HTR-8/SVneo (cell line): Measurements from ENCODE around the gene PDILT.
"Not testable (repeated sequence)": the region's sequence is repeated elsewhere in the genome, so short reads cannot be mapped to it uniquely, and the experiment has no call there.

Experiments used
- DNase-seq: peaks from one replicate; pipeline ENCODE4 v3.0.0; 2011; ENCODE audit warnings: low spot score, mixed read lengths; ENCODE audit not compliant: insufficient read length
- FAIRE-seq: peaks from 2 replicates; lab custom pipeline; 2011; peaks lifted over from hg19 to GRCh38; lab: Jason Lieb, UNC

PDILT gene, protein sequence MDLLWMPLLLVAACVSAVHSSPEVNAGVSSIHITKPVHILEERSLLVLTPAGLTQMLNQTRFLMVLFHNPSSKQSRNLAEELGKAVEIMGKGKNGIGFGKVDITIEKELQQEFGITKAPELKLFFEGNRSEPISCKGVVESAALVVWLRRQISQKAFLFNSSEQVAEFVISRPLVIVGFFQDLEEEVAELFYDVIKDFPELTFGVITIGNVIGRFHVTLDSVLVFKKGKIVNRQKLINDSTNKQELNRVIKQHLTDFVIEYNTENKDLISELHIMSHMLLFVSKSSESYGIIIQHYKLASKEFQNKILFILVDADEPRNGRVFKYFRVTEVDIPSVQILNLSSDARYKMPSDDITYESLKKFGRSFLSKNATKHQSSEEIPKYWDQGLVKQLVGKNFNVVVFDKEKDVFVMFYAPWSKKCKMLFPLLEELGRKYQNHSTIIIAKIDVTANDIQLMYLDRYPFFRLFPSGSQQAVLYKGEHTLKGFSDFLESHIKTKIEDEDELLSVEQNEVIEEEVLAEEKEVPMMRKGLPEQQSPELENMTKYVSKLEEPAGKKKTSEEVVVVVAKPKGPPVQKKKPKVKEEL

DNA sequence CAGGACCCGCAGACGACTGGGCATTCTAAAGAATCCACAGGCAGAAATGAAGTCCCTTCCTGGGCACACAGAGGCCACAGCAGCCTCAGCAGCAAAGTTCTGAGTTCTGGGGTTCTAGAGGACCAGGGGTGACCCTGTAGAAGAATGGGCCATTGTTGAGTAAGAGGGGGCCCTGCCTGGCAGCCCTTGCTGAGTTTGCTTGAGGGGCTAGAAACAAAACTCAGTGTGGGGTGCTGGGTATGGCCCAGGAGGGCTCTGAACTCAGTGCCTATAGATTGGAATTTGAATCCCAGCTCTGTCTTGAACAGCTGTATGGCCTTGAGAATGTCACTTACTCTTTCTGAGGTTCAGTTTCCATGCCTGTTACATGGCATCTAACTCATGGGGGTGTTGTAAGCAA lies at the start of gene PDILT:
TSS of gene PDILT (minus strand) at position 101 of the 400 bp plus-strand sequence. CDS start 5,437 bp downstream, outside the sequence.
- FAIRE-seq (no peak), DNase-seq (no peak)

- not testable (repeated sequence) for FAIRE-seq
These were observed 49.1 kb upstream of the PDILT start for GRCh38 chr16:20453633-20454032.

GRCh38 chr16:20451364-20451763 lies 46.8 kb upstream of the PDILT start, which contains the start of gene ACSM2A:
TSS of gene ACSM2A (plus strand) at chr16:20451521. CDS start at chr16:20460115, 8,594 bp downstream.
- DNase-seq, FAIRE-seq: not testable (repeated sequence)

More at GRCh38 chr16:20453633-20454032, 49.1 kb upstream of the PDILT start:
- not testable (repeated sequence) for DNase-seq

GRCh38 chr16:20446652-20447393 lies 42.3 kb upstream of the PDILT start:
- DNase-seq: not testable (repeated sequence)
- FAIRE-seq: peak; percentile 4

DNA sequence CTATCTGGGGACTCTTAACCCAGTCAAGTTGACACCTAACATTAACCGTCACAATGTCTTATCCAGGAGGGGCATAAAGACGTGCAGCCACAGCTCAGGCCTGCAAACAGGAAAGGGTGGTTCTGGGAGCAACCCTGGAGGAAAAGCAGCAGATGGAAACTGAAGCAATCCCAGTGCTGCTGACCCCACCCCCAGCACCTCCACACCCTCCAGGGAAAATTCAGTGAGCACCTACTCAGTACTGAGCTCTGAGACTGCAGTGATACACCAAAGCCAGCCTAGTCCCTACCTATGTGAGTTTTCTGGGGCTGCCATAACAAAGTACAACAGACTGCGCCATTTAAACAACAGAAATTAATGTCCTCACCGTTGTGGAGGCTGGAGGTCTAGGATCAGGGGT lies 37.3 kb upstream of the PDILT start:
- DNase-seq, FAIRE-seq: not testable (repeated sequence)

- no peak for FAIRE-seq
- no peak for DNase-seq
These were observed 36.7 kb upstream of the PDILT start for GRCh38 chr16:20441191-20441590.

DNA sequence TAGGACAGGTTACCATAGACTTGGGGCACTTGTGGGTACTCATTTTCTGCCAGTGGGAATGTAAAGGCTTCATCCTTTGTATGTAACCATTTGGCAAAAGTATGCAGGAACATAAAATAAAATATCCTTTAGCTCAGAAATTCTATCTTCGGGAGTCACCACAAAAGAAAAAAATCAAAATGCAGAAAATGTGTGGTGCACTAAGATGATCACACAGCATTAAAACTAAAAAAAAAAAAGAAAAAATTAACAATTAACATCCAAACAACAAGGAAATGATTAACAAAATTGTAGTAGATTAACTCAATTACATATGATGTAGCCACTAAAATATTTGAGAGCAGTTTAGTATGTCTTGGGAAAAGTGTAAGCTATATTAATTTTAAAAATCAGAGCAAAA lies 36.2 kb upstream of the PDILT start:
- FAIRE-seq: not testable (repeated sequence)

DNA sequence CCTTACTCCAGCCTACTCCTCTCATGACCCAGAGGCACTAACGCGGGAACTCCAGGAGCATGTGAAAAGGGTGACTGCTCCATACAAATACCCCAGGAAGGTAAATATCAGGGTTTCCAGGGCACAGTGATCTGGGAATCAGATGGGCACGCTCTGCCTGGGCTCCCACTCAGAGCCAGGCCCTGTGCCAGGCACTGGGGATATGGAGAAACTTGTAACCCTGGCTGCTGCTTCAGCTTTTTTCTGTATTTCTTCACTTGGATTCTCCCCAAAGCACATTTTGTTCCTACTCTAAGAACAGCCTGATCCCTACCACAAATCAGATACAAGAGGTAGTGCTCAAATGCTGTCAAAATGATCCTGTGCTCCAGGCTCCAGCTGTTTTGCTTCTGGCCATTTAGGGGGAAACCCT lies 35.3 kb upstream of the PDILT start:
- not testable (repeated sequence) for FAIRE-seq, DNase-seq

More for the DNA sequence above, 36.2 kb upstream of the PDILT start:
- not testable (repeated sequence) for DNase-seq

- not testable (repeated sequence) for FAIRE-seq, DNase-seq
These were observed 34.4 kb upstream of the PDILT start for GRCh38 chr16:20438950-20439349.

DNA sequence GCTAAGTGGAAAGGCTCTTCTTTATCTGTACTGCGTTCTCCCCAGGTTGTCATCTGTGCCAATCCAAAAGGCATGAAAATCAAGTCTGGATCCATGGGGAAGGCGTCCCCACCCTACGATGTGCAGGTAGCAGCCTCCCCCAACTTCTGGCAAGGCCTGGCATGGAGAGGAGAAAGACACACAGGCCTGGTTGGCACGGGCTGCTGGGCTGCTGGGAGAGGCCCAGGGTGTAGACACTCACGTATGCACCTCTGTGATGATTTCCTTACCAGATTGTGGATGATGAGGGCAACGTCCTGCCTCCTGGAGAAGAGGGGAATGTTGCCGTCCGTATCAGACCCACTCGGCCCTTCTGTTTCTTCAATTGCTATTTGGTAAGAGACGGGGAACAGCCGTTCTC lies 26.4 kb upstream of the PDILT start:
- DNase-seq (no peak), FAIRE-seq (no peak)

- DNase-seq, FAIRE-seq: not testable (repeated sequence)
These were observed 25.9 kb upstream of the PDILT start for GRCh38 chr16:20430480-20430879.

DNA sequence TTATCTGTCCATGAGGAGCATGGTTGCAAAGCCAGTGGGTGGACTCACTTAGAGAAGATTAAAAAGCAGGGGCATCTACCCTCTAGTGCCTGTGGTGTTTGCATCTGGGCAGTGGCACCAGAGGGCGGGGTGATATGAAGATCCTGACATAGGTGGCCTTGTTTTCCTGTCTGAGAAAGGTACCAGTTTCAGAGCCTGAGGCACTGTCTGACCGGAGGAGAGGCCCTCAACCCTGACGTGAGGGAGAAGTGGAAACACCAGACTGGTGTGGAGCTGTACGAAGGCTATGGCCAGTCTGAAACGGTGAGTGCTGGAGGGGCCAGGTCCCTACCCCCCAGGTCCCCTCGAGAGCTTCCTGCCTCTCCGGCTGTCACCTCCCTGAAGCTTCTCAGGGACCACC lies 25.0 kb upstream of the PDILT start:
- FAIRE-seq, DNase-seq: not testable (repeated sequence)

GRCh38 chr16:20427401-20427797 lies 22.9 kb upstream of the PDILT start:
- not testable (repeated sequence) for FAIRE-seq, DNase-seq

GRCh38 chr16:20424129-20424866 lies 19.8 kb upstream of the PDILT start:
- FAIRE-seq: no peak
- no peak for DNase-seq

GRCh38 chr16:20423772-20424128 lies 19.2 kb upstream of the PDILT start:
- not testable (repeated sequence) for DNase-seq, FAIRE-seq

DNA sequence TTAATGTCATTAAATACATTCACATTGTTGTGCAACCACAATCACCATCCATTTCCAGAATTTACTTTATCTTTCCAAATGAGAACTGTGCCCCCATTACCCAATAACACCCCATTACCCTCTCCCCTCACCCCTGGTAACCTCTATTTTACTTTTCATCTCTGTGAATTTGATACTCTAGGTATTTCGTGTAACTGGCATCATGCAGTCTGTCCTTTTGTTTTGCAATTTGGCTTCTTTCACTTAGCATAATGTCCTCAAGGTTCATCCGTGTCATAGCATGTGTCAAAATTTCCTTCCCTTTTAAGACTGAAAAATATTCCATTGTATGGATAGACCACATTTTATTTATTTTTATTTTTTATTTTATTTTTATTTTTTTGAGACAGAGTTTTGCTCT lies 17.2 kb upstream of the PDILT start:
- DNase-seq, FAIRE-seq: not testable (repeated sequence)

- not testable (repeated sequence) for DNase-seq, FAIRE-seq
These were observed 14.6 kb upstream of the PDILT start for GRCh38 chr16:20419093-20419492.

DNA sequence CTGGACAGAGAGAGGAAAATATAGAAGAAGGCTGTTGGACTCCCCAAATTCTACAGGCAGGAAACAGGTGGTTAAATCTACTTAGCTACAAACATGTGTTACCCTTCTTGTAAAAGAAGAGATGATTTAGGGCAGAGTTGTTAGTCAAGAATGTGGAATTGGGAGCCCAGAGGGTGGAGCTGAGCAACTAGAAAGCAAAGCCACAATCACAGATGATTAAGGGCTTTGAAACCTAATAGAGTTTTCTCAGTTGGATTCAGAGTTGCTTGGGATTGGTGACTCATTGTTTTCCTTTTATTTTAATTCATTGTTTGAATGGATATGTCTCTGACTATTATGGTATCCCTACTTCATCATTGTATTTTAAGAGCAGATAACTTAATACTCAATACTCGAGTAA lies 11.0 kb upstream of the PDILT start:
- no peak for DNase-seq
- no peak for FAIRE-seq

- no peak for FAIRE-seq
- no peak for DNase-seq
These were observed 6.5 kb upstream of the PDILT start for GRCh38 chr16:20411055-20411454.
